HAP-1 (cell line): ENCODE data around the gene NEURL4.
"Not testable (repeated sequence)": the region's sequence is repeated elsewhere in the genome, so short reads cannot be mapped to it uniquely, and the experiment has no call there.

Experiments used
- DNase-seq, 2 experiments: peaks; one replicate each; pipeline ENCODE4 v3.0.0-alpha.2; 2016 to 2020; ENCODE audit warnings: low spot score in 2 of 2
- H3K27me3 ChIP-seq: fragments of 250-450 bp; sonication (Bioruptor Pico); 2 replicates; pipeline ENCODE4 v1.5.1; 2020; ENCODE audit warnings: low read depth, mild to moderate bottlenecking, moderate library complexity
- H3K36me3 ChIP-seq: fragments of 250-450 bp; sonication (Bioruptor Pico); replicated peaks from 2 replicates; pipeline ENCODE4 v1.5.1; 2020; ENCODE audit warnings: mild to moderate bottlenecking
- H3K4me1 ChIP-seq: fragments of 250-450 bp; sonication (Bioruptor Pico); 2 replicates; pipeline ENCODE4 v1.5.1; 2020; ENCODE audit warnings: mild to moderate bottlenecking
- H3K4me3 ChIP-seq: fragments of 250-450 bp; sonication (Bioruptor Pico); 2 replicates; pipeline ENCODE4 v1.5.1; 2020; ENCODE audit warnings: mild to moderate bottlenecking, moderate library complexity
- H3K9me3 ChIP-seq: fragments of 250-450 bp; sonication (Bioruptor Pico); 2 replicates; pipeline ENCODE4 v1.5.1; 2020; ENCODE audit warnings: mild to moderate bottlenecking, moderate library complexity
- in situ Hi-C: fragments of 300-500 bp; cut with MboI; formaldehyde crosslinking; loops from 3 replicates; pipeline ENCODE4 v1.14.3; 2020; ENCODE audit warnings: low sequenced_read_pairs, inconsistent platforms, mixed read lengths

NEURL4 gene

DNA sequence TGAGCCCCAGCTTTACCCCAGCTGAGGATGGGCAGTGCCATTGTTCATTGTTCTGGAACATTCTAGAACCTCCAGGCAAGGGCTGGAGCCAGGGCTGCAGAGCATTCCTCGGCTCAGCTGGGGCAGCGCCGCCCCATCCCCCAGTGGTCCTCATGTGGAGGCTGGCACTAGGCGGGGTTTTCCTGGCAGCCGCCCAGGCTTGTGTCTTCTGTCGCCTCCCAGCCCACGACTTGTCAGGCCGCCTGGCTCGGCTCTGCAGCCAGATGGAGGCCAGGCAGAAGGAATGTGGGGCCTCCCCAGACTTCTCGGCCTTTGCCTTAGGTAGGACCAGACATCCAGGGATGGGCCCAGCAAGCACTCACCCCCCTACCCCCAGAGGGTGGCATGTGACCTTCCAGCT, 25.9 kb upstream of the NEURL4 start, which contains the start of gene TMEM95:
TSS of gene TMEM95 (plus strand) at position 104 of the 400 bp plus-strand sequence. CDS start at position 153, 49 bp downstream.
- Histone ChIP-seq H3K4me1 (peaks cover 3% of the 10 kb centered on the region; the same call in 1 of the 2 replicates), H3K4me3 (no peak within 1 kb of the TSS), H3K9me3 (no peaks in the 10 kb centered on the region), H3K36me3 (no peaks in the 10 kb centered on the region), H3K27me3 (no peaks in the 10 kb centered on the region)
- in situ Hi-C loops: no loop called here
- DNase-seq: no peak

DNA sequence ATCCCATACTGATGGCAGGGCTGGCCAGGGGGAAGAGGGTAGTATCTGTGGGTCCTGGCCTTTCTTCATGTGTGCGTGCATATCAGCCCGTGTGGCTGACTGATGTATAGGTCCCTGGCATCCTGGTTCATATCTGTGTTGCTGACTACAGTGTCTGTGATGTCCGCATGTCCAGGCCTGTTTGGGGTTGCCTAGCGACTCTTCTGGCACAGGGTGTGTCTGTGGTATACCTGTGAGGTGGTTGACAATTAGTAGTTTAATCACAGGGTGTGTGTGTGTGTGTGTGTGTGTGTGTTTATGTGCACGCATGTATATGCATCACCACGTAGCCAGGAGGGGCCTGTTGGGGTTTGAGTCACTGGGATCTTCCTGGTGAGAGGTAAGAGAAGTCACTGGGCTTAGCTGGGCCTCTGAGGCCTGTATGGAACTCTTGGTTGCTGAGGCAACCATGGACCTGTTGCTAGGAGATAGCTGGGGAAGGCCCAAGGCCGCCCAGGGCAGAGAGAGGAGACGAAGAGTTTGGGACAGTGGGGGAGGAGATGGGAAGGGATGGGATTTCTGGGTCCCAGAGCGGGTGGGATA, 25.2 kb upstream of the NEURL4 start:
- Histone ChIP-seq H3K4me1 (peaks cover 3% of the 10 kb centered on the region; the same call in 1 of the 2 replicates), H3K36me3 (no peaks in the 10 kb centered on the region), H3K4me3 (no peak overlapping the region), H3K9me3 (no peaks in the 10 kb centered on the region), H3K27me3 (no peaks in the 10 kb centered on the region)
- in situ Hi-C loops: no loop called here
- peak in 1 of 2 experiments; percentile 22 for DNase-seq

DNA sequence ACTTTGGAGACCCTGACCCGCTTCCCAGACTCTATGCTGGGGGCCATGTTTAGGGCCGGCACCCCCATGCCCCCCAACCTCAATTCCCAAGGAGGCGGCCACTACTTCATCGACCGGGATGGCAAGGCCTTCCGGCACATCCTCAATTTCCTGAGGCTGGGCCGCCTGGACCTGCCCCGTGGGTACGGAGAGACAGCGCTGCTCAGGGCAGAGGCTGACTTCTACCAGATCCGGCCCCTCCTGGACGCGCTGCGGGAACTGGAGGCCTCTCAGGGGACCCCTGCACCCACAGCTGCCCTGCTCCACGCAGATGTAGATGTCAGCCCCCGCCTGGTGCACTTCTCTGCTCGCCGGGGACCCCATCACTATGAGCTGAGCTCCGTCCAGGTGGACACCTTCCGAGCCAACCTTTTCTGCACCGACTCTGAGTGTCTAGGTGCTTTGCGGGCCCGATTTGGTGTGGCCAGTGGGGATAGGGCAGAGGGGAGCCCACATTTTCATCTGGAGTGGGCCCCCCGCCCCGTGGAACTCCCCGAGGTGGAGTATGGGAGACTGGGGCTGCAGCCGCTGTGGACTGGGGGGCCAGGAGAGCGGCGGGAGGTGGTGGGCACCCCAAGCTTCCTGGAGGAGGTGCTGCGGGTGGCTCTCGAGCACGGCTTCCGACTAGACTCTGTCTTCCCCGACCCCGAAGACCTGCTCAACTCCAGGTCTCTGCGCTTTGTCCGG, 23.9 kb upstream of the NEURL4 start:
- H3K4me3 ChIP-seq: no peak overlapping the region
- H3K9me3 ChIP-seq: no peaks in the 10 kb centered on the region
- no peak for DNase-seq
- in situ Hi-C loops: no loop called here
- no peaks in the 10 kb centered on the region for H3K27me3 ChIP-seq
- peaks cover 3% of the 10 kb centered on the region; the same call in 1 of the 2 replicates for H3K4me1 ChIP-seq
- H3K36me3 ChIP-seq: no peaks in the 10 kb centered on the region

DNA sequence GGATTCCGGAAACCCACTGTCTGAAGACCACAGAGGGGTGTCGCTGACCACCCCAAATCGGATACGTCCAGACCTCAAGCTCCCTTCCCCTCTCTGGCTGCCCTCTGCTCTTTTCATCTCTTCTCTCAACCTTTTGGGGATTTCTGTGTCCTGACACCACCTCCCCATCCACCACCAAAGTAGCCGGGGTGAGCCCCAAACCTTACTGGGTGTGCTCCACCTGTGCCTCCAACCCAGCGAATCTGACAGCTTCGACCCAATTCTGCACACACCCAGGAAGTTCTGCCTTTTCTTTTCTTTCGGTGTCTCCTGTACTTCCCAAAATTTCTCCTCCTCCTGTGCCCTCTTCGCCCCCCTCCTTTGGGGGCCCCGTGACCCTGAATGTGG, 23.4 kb upstream of the NEURL4 start:
- Histone ChIP-seq H3K36me3 (no peaks in the 10 kb centered on the region), H3K27me3 (no peaks in the 10 kb centered on the region), H3K9me3 (no peaks in the 10 kb centered on the region), H3K4me3 (peak overlapping the region; percentile 34; the same call in 1 of the 2 replicates), H3K4me1 (peaks cover 3% of the 10 kb centered on the region; the same call in 1 of the 2 replicates)
- DNase-seq: no peak
- in situ Hi-C loops: no loop called here

DNA sequence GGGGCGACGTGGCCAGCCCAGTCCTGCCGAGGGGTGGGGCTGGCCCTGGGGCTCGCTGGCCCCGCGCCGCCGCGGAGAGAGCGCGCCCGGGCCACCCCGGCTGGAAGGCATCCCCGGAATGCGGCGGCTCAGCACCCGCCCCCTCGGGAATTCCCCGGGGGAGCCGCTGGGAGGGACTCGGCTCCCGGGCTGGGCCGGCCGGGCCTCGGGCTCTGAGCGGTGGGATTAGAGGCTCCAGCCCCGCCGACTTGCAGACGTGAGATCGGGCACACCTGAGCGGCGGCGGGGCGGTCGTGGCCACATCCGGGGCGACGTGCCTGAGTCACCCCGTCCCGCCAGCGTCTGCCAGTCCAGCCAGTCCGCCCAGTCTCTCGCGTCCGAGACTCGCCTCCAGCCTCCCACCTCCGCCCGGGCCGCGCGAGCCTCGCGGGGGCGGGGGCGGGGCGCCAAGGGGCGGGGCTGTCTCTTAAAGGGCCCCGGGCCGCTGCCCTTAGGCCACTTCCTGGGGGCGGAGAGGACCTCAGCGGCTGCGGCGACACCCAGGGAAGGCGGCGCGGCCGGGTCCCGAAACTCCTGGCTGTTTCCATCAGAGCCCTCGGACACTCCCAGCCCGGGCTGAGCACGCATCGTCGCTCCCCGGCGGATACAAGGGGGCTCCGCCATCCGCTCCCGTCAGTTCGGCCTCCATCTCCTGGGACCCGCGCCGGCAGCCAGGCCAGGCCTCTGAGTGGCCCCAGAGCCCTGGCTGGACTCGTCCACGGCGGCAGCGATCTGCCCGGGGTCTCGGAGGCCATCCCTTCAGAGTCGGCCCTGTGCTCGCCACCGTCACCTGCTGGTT, 22.7 kb upstream of the NEURL4 start, which contains the start of gene KCTD11:
TSS of gene KCTD11 (plus strand) at position 498 of the 838 bp plus-strand sequence.
- Histone ChIP-seq H3K4me3 (peak within 1 kb of the TSS; percentile 34), H3K4me1 (peaks cover 3% of the 10 kb centered on the region; the same call in 1 of the 2 replicates), H3K27me3 (no peaks in the 10 kb centered on the region), H3K9me3 (no peaks in the 10 kb centered on the region), H3K36me3 (no peaks in the 10 kb centered on the region)
- in situ Hi-C loops: no loop called here
- peak; percentile 3 to 71 for DNase-seq

DNA sequence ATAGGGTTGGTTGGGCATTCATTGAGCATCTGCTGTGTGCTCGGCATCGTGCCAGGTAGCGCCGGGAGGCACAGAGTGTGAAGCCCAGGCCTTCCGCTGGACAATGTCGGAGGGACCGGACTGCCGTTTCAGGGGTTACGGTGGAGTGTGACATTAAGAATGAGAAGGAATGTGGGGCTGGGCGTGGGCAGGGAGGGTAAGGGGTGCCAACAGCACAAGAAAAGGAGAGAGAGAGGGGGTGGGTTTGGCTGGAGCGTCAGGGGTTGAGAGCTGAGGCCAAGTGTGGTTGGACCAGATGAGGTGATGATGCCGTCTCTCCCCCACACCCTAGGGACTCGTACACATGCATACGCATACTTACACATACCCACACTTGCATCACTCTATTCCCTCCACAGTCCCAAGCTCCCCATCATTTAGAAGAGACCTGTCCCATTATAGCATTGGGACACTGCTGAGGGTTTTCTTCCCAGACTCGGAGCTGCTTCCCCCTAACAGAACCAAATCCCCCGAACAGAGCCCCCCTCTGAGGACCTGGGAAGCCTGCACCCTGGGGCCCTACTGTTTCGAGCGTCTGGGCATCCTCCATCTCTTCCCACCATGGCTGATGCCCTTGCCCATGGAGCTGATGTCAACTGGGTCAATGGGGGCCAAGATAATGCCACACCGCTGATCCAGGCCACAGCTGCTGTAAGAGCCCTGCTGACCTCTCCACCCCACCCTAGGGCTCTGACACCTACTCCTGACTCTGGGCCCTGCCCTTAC, 19.5 kb upstream of the NEURL4 start:
- H3K4me3 ChIP-seq: no peak overlapping the region
- no peaks in the 10 kb centered on the region for H3K9me3 ChIP-seq
- no peak for DNase-seq
- no peaks in the 10 kb centered on the region for H3K27me3 ChIP-seq
- in situ Hi-C loops: loop anchor here (5.0 kb wide), 1 partner anchor 66 kb away; the partner anchor contains the start of gene SLC2A4
- H3K4me1 ChIP-seq: no peaks in the 10 kb centered on the region
- H3K36me3 ChIP-seq: no peaks in the 10 kb centered on the region

DNA sequence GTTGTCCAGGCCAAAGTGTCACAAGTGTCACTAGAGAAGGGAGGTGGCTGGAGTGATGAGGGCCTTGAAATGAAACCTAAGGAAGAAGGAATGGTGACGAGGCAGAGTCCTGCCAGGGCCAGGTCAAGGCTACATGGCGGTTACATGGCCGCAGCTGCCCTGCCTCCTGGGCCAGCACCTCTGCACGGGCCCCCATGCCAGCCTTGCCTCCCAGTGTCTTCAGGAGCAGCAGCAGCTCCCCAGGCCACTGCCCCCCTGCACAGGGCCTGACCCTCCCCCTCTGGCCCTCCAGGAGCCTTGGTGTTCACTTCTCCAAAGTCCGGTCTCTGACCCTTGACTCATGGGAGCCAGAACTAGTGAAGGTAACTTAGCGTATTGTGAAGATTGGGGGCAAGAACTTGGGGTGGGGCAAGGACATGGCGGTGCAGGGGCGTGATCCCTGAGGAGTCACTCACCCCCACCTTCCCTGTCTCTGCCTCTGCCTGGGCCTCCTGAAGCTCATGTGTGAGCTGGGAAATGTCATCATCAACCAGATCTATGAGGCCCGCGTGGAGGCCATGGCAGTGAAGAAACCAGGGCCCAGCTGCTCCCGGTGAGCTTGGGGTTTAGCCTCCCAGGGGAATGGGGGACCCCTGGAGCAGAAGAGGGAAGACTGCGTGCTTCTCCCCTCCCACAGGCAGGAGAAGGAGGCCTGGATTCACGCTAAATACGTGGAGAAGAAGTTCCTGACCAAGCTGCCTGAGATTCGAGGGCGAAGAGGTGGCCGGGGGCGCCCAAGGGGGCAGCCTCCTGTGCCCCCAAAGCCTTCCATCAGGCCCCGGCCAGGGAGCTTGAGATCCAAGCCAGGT, 18.7 kb upstream of the NEURL4 start:
- Histone ChIP-seq H3K9me3 (no peaks in the 10 kb centered on the region), H3K4me3 (no peak overlapping the region)
- in situ Hi-C loops: loop anchor here (5.0 kb wide), 1 partner anchor 66 kb away; the partner anchor contains the start of gene SLC2A4

DNA sequence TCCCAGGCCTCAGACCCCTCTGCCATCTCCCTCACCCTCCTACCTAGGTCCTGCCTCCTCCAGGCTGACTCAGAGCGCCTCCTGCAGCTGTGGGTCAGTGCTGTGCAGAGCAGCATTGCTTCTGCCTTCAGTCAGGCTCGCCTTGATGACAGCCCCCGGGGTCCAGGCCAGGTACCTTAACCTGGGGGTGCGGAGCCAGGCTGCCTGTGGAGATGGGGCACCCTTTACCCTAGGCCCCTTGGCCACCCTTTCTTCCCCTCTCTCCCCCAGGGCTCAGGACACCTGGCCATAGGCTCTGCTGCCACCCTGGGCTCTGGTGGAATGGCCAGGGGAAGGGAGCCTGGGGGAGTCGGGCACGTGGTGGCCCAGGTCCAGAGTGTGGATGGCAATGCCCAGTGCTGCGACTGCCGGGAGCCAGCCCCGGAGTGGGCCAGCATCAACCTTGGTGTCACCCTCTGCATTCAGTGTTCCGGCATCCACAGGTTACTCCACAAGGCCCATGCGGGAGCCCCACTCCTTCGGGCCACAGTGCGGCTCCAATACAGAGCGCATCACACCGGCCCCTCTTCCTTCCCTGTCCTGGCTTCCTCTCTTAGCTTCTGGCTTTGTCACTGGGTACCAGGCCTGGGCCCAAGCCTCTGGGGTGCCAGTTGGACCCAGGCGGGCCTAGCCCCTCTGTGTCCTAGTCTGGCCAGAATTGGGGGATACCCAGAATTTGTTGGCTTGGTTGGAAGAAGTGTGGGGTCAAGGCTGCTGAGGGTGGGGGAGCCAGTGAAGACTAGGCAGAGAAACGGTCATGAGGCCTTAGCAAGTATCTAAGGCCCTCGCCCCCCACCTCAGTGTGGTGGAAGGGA, 17.9 kb upstream of the NEURL4 start:
- no peak for DNase-seq
- in situ Hi-C loops: loop anchor here (5.0 kb wide), 1 partner anchor 65 kb away; the partner anchor contains the start of gene SLC2A4
- no peaks in the 10 kb centered on the region for H3K9me3 ChIP-seq
- no peaks in the 10 kb centered on the region for H3K36me3 ChIP-seq
- H3K27me3 ChIP-seq: no peaks in the 10 kb centered on the region
- H3K4me3 ChIP-seq: no peak overlapping the region
- H3K4me1 ChIP-seq: no peaks in the 10 kb centered on the region

More for the DNA sequence above, 18.7 kb upstream of the NEURL4 start:
- Histone ChIP-seq H3K4me1 (no peaks in the 10 kb centered on the region), H3K27me3 (no peaks in the 10 kb centered on the region), H3K36me3 (no peaks in the 10 kb centered on the region)
- DNase-seq: no peak

DNA sequence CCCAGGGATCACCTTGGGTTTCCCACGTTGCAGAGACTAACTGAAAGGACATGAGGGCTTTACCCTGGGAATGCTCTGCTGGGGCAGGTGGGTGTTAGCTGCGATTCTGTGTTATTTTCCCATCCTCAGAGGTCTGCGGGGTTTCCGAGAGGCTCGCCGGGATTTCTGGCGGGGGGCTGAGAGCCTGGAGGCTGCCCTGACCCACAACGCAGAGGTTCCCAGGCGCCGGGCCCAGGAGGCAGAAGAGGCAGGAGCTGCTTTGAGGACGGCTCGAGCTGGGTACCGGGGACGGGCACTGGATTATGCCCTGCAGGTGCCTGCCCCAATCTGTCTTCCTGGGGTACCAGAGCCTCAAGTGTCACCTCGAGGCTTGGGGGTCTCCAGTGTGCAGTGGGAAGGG, 14.1 kb upstream of the NEURL4 start:
- DNase-seq: no peak
- Histone ChIP-seq H3K4me3 (no peak overlapping the region), H3K27me3 (no peaks in the 10 kb centered on the region; the same call in 1 of the 2 replicates), H3K4me1 (no peaks in the 10 kb centered on the region), H3K9me3 (no peaks in the 10 kb centered on the region), H3K36me3 (no peaks in the 10 kb centered on the region)
- in situ Hi-C loops: no loop called here

DNA sequence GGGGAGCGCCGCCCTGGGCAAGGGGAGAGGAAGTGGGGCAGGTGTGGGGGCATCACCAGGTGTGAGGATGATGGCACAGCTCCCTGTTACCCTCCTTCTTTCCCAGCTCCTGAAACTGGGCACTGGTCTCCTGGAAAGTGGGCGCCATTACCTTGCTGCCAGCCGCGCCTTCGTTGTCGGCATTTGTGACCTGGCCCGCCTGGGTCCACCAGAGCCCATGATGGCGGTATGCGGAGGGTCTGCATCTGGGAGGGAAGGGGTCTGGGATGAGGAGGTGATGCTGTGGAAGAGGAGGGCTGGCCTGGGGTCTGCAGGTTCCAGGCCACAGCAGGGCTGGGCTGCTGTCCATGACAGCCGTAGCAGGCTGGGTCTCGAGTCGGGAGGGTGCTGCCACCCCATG, 12.7 kb upstream of the NEURL4 start:
- H3K4me3 ChIP-seq: no peak overlapping the region
- H3K4me1 ChIP-seq: no peaks in the 10 kb centered on the region
- H3K9me3 ChIP-seq: no peaks in the 10 kb centered on the region
- no peaks in the 10 kb centered on the region; the same call in 1 of the 2 replicates for H3K27me3 ChIP-seq
- DNase-seq: no peak
- in situ Hi-C loops: no loop called here
- no peaks in the 10 kb centered on the region for H3K36me3 ChIP-seq

DNA sequence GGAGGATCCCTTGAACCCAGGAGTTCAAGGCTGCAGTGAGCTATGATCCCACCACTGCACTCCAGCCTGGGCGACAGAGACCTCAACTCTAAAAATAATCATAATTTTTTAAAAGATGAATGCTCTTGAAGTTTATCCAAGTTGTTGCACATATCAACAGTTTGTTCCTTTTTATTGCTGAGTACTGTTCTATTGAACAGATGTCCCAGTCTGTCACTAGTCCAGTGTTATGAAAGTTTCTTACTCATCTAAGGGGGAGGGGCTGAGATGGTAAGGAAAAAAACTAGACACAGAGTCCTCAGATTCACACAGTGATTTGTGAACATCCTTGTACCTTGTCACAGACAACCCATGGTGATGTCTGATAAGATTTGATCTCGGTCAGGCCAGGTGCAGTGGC, 11.0 kb upstream of the NEURL4 start:
- in situ Hi-C loops: no loop called here
- Histone ChIP-seq H3K9me3 (no peaks in the 10 kb centered on the region), H3K36me3 (no peaks in the 10 kb centered on the region), H3K4me3 (no peak overlapping the region), H3K4me1 (no peaks in the 10 kb centered on the region), H3K27me3 (no peaks in the 10 kb centered on the region; the same call in 1 of the 2 replicates)
- DNase-seq: no peak

DNA sequence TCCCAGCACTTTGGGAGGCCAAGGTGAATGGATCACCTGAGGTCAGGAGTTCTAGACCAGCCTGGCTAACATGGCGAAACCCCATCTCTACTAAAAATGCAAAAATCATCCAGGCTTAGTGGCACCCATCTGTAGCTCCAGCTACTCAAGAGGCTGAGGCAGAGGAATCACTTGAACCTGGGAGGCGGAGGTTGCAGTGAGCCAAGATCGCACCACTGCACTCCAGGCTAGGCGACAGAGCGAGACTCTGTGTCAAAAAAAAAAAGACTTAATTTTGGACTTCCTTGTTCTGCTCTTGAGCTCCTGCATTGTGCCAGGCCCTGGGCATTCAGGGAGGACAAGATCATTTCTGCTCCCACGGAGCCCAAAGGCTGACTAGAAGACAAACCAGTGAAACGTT, 8.5 kb upstream of the NEURL4 start:
- H3K36me3 ChIP-seq, DNase-seq, in situ Hi-C loops, H3K27me3 ChIP-seq, H3K9me3 ChIP-seq, H3K4me3 ChIP-seq, H3K4me1 ChIP-seq: not testable (repeated sequence)
